Measurements from ENCODE around the gene PADI2.

The PADI2 gene

DNA sequence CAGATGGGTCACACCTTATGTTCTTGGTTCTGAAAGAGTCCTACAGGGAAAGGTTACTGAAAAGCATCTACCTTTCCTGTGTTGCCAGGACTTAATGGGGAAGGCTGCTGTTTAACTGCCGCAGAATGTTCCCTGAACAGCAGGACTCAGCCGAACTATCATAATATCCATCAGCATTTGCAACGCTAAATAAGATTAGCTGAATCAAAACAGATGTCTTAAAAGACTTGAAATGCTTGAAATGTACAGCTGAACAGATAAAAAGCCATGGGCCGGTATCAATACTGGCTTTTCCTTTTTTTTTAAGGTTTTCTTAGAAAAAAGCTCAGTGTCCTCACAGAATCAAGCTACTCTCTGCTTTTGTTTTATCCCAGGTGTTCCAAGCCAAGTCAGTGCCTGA lies 87.8 kb downstream of the PADI2 start:
- TF ChIP-seq, protein P1, sequence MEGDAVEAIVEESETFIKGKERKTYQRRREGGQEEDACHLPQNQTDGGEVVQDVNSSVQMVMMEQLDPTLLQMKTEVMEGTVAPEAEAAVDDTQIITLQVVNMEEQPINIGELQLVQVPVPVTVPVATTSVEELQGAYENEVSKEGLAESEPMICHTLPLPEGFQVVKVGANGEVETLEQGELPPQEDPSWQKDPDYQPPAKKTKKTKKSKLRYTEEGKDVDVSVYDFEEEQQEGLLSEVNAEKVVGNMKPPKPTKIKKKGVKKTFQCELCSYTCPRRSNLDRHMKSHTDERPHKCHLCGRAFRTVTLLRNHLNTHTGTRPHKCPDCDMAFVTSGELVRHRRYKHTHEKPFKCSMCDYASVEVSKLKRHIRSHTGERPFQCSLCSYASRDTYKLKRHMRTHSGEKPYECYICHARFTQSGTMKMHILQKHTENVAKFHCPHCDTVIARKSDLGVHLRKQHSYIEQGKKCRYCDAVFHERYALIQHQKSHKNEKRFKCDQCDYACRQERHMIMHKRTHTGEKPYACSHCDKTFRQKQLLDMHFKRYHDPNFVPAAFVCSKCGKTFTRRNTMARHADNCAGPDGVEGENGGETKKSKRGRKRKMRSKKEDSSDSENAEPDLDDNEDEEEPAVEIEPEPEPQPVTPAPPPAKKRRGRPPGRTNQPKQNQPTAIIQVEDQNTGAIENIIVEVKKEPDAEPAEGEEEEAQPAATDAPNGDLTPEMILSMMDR (IDR thresholded peaks at IDR 0.05; ENCODE audit: low read length, missing control alignments), result no peak
- no peak for DNase-seq (ENCODE audit: low read depth)
- no peak overlapping the region for H3K4me3 ChIP-seq (replicated peaks; ENCODE audit: low read depth, low read length)

DNA sequence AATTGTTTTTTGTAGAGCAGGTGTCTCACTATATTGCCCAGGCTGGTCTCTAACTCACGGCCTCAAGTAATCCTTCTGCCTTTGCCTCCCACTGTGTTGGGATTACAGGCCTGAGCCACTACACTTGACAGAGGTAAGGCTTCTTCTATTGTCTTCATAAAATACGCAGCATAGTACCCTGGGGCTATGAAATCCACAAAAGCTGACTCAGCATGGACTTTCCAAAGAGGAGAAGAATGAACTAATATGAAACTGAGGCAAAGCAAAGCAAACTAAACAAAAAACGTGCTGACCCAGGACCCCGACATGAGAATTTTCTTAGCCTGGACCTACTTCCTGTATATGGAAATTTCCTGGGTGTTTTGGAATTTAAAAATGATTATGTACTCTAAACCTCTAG lies 89.0 kb downstream of the PADI2 start:
- no peak for DNase-seq (ENCODE audit: low read depth)
- TF ChIP-seq, protein P1 (IDR thresholded peaks at IDR 0.05; ENCODE audit: low read length, missing control alignments), result no peak
- H3K4me3 ChIP-seq (replicated peaks; ENCODE audit: low read depth, low read length), result no peak overlapping the region

DNA sequence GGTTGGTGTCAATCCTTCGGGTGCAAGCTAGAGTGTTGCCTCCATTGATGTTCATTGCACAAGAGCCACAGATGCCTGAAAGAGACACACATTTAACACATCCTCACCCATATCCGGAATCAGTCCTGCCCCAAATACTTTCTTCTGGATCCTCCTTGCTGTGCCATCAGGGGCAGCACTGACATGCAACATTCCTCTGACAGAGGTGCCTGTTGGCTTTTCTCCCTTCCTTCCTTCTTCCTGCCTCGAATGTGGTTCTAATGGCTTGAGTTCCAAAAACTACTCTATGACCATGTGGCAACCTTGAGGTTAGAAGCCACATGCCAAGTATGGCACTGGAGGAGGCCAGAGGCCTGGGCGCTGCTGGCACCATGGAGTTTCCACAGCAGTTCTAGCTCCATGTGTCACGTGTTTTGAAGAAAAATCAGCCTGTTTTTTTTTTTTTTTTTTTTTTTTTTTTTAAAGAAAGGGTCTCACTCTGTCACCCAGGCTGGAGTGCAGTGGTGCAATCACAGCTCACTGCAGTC lies 90.5 kb downstream of the PADI2 start:
- DNase-seq (ENCODE audit: low read depth), result no peak
- no peak overlapping the region for H3K4me3 ChIP-seq (replicated peaks; ENCODE audit: low read depth, low read length)
- TF ChIP-seq, protein P1 (IDR thresholded peaks at IDR 0.05; ENCODE audit: low read length, missing control alignments), result no peak

DNA sequence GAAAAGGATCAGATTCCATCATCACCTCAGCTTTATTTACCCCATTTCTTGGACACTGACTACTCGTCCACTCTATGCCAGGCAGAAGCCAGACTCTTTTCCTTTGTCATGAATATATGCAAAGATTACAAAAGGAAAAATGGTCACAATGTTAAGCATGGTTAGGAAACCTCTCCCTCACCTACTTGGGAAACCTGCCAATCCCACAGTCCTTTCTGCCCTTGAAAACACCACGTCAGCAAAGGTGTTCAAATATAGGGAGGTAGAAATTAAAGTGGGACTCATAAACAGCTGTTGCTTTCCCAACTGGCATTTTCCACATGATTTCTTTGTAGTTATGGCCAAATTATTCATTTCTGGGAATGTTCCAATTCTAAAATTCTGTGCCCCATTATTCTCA lies 91.4 kb downstream of the PADI2 start:
- TF ChIP-seq, protein P1 (IDR thresholded peaks at IDR 0.05; ENCODE audit: low read length, missing control alignments), result no peak
- H3K4me3 ChIP-seq (replicated peaks; ENCODE audit: low read depth, low read length), result no peak overlapping the region
- no peak for DNase-seq (ENCODE audit: low read depth)

DNA sequence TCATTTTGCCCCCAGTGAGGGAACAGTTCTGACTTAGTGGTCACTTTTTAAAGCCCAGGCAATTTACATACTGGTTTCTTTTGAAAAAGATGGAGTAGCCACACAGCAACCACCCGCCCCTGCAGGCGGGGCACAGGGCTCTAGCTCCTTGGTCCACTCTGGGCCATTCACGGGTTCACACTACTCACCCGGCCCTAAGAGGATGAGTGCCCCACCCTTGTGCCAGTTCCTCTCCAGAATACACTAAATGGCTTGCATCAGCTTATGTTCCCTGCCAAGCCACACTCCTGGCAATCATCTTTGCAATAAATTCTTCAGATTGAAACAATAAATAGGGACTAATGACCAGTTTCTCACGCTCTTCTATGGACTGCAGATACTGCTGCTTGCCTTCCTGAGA lies 91.8 kb downstream of the PADI2 start:
- no peak overlapping the region for H3K4me3 ChIP-seq (replicated peaks; ENCODE audit: low read depth, low read length)
- DNase-seq (ENCODE audit: low read depth), result no peak
- TF ChIP-seq, protein P1 (IDR thresholded peaks at IDR 0.05; ENCODE audit: low read length, missing control alignments), result no peak

DNA sequence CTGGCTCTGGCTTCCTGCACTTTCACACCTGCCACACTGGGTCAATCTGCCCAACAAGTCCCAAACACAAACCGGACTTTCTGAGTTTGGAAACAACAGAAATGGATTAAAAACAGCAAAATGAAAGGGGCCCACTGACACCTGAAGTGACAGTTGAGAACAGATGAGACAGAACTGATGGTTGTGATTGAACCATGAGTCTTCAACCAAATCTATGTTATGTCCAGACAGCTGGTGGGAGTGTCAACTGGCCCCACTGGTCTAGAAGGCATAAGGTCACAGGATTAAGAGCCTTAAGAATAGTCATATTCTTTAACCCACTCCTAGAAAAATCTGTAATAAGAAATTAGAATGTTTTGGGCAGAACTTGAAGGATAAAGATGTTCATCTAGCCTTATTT lies 94.5 kb downstream of the PADI2 start:
- no peak overlapping the region for H3K4me3 ChIP-seq (replicated peaks; ENCODE audit: low read depth, low read length)
- no peak for DNase-seq (ENCODE audit: low read depth)
- TF ChIP-seq, protein P1 (IDR thresholded peaks at IDR 0.05; ENCODE audit: low read length, missing control alignments), result no peak

DNA sequence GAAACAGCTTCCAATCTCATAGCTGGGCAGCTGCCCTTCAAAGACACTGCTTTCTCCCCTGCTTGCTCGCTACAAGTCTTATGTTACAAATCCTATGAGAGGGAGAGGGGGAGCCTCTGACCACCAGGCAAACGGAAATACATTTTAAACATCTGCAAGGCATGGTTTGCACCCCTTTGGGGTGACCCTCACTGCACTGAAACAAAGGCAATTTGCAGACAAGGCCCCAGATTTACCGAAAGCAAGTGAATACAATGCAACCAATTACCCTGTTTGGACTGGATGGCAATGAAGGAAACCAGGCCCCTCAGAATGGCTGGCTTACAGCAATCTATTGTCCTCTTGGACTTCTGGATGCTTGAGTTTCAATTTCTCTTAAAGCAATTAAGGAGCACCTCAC lies 95.7 kb downstream of the PADI2 start:
- TF ChIP-seq, protein P1 (IDR thresholded peaks at IDR 0.05; ENCODE audit: low read length, missing control alignments), result no peak
- H3K4me3 ChIP-seq (replicated peaks; ENCODE audit: low read depth, low read length), result no peak overlapping the region
- no peak for DNase-seq (ENCODE audit: low read depth)

All from fibroblast of pulmonary artery (primary cell).